Lower lobe of right lung (tissue), 2 donors: ENCODE data around the gene NPLOC4. TPM values are rescaled to one million over a fixed set of nuclear protein-coding genes. Genes with fewer than 3 reads are reported as not detected.
A peak's percentile ranks its signal among the peaks of the same experiment; 100 is the strongest.

Experiments used
- ATAC-seq, 2 donors: fragments of 200-7000 bp; cut with Tn5 transposase; one replicate each; pipeline ENCODE4 v1.9.1; 2020 to 2022; ENCODE audit warnings: mild to moderate bottlenecking in 2 of 2, moderate library complexity in 2 of 2
- DNase-seq: peaks from one replicate; pipeline ENCODE4 v3.0.0-alpha.2; 2020
- H3K27ac ChIP-seq: fragments of 200-600 bp; one replicate; pipeline ENCODE4 v1.8.0; 2022
- H3K27me3 ChIP-seq: fragments of 200-600 bp; one replicate; pipeline ENCODE4 v1.8.0; 2022; ENCODE audit warnings: low read depth
- H3K36me3 ChIP-seq: fragments of 200-600 bp; one replicate; pipeline ENCODE4 v1.8.0; 2022; ENCODE audit warnings: mild to moderate bottlenecking
- H3K4me1 ChIP-seq: fragments of 200-600 bp; one replicate; pipeline ENCODE4 v1.8.0; 2022
- H3K4me3 ChIP-seq: fragments of 200-600 bp; one replicate; pipeline ENCODE4 v1.8.0; 2022; ENCODE audit warnings: mild to moderate bottlenecking
- H3K9me3 ChIP-seq: fragments of 200-600 bp; one replicate; pipeline ENCODE4 v1.8.0; 2022
- CTCF ChIP-seq: fragments of 200-600 bp; IDR thresholded peaks from one replicate; pipeline ENCODE4 v1.8.0; 2022; ENCODE audit warnings: antibody characterized with exemption, mild to moderate bottlenecking
- intact Hi-C: fragments of 100-400 bp; cut with DNase I; formaldehyde crosslinking; loops from one replicate; pipeline ENCODE4 v1.11.0; 2022
- total RNA-seq: library from RNA; stranded (reverse); fragmentation: NEBNext Ultra II Directional; extraction: Animal tissue kit (Norgen Biotek cat#: 25700); gene quantifications from one replicate; pipeline ENCODE4 v1.2.1, GENCODE V29; 2021
- donor health status: DM: no; HTN: yes; CAD: no; lungs with severe emphysema.

The NPLOC4 gene
- total RNA-seq, 1 donor from 2014 or later: 69.6 TPM

- Histone ChIP-seq H3K4me3 (peak overlapping the region; percentile 94), H3K9me3 (no peaks in the 10 kb centered on the region), H3K4me1 (peaks cover 37% of the 10 kb centered on the region), H3K27me3 (no peaks in the 10 kb centered on the region), H3K27ac (peak overlapping the region; percentile 100), H3K36me3 (peaks cover 34% of the 10 kb centered on the region)
- intact Hi-C loops: no loop called here
- TF ChIP-seq CTCF: no peak
- DNase-seq: no peak
- ATAC-seq: peak; percentile 6 to 12
Observed at GRCh38 chr17:81511804-81512561, 124.9 kb downstream of the NPLOC4 start.

- H3K4me3 ChIP-seq: peak overlapping the region; percentile 94
- intact Hi-C loops: no loop called here
- TF ChIP-seq CTCF: no peak
Observed at GRCh38 chr17:81511554-81511803, 125.4 kb downstream of the NPLOC4 start.

GRCh38 chr17:81510785-81511553 is 125.9 kb downstream of the NPLOC4 start:
- Histone ChIP-seq H3K4me1 (peaks cover 27% of the 10 kb centered on the region), H3K9me3 (no peaks in the 10 kb centered on the region), H3K4me3 (peak overlapping the region; percentile 94), H3K27ac (peak overlapping the region; percentile 100), H3K36me3 (peaks cover 34% of the 10 kb centered on the region), H3K27me3 (no peaks in the 10 kb centered on the region)
- intact Hi-C loops: no loop called here
- TF ChIP-seq CTCF: no peak
- ATAC-seq: no peak
- DNase-seq: peak; percentile 59

More at GRCh38 chr17:81511554-81511803, 125.4 kb downstream of the NPLOC4 start:
- DNase-seq (no peak), ATAC-seq (no peak)
- no peaks in the 10 kb centered on the region for H3K27me3 ChIP-seq
- no peaks in the 10 kb centered on the region for H3K9me3 ChIP-seq
- H3K36me3 ChIP-seq: peaks cover 34% of the 10 kb centered on the region
- peak overlapping the region; percentile 100 for H3K27ac ChIP-seq
- H3K4me1 ChIP-seq: peaks cover 32% of the 10 kb centered on the region

GRCh38 chr17:81509972-81510784 is 126.7 kb downstream of the NPLOC4 start:
- Histone ChIP-seq H3K9me3 (no peaks in the 10 kb centered on the region), H3K4me1 (peaks cover 19% of the 10 kb centered on the region), H3K4me3 (peak overlapping the region; percentile 94), H3K27me3 (no peaks in the 10 kb centered on the region), H3K36me3 (peaks cover 34% of the 10 kb centered on the region), H3K27ac (peak overlapping the region; percentile 100)
- intact Hi-C loops: no loop called here
- no peak for TF ChIP-seq CTCF
- ATAC-seq (no peak), DNase-seq (no peak)

- H3K36me3 ChIP-seq: peaks cover 34% of the 10 kb centered on the region
- peak overlapping the region; percentile 94 for H3K4me3 ChIP-seq
- peaks cover 18% of the 10 kb centered on the region for H3K4me1 ChIP-seq
- H3K27ac ChIP-seq: peak overlapping the region; percentile 100
- H3K27me3 ChIP-seq: no peaks in the 10 kb centered on the region
- DNase-seq (no peak), ATAC-seq (no peak)
- no peak for TF ChIP-seq CTCF
- H3K9me3 ChIP-seq: no peaks in the 10 kb centered on the region
- intact Hi-C loops: no loop called here
Observed at GRCh38 chr17:81509207-81509971, 127.5 kb downstream of the NPLOC4 start.
